Suprapubic skin (tissue), 4 donors: ENCODE results near the gene BORCS6. TPM values are rescaled to one million over a fixed set of nuclear protein-coding genes. Genes with fewer than 3 reads are reported as not detected.
"Not testable (repeated sequence)": the region's sequence is repeated elsewhere in the genome, so short reads cannot be mapped to it uniquely, and the experiment has no call there.

Source experiments
- DNase-seq, 2 donors: peaks; one replicate each; pipeline ENCODE4 v3.0.0-alpha.2; 2019; ENCODE audit warnings: low spot score in 2 of 2
- H3K27ac ChIP-seq: fragments of 200-600 bp; sonication (generic); one replicate; pipeline ENCODE4 v1.5.1; 2019
- H3K27me3 ChIP-seq: fragments of 200-600 bp; sonication (generic); one replicate; pipeline ENCODE4 v1.5.1; 2019
- H3K36me3 ChIP-seq: fragments of 200-600 bp; sonication (generic); one replicate; pipeline ENCODE4 v1.5.1; 2019
- H3K4me1 ChIP-seq: fragments of 200-600 bp; sonication (generic); one replicate; pipeline ENCODE4 v1.5.1; 2019
- H3K4me3 ChIP-seq: fragments of 200-600 bp; sonication (generic); one replicate; pipeline ENCODE4 v1.5.1; 2019; ENCODE audit warnings: mild to moderate bottlenecking
- H3K9me3 ChIP-seq: fragments of 200-600 bp; sonication (generic); one replicate; pipeline ENCODE4 v1.5.1; 2019
- CTCF ChIP-seq, 2 donors: fragments of 200-600 bp in 1 of 2; fragments of 450-650 bp in 1 of 2; sonication (generic) in 1 of 2; IDR thresholded peaks; one replicate each; pipeline ENCODE4 v1.5.1; 2016 to 2019; ENCODE audit warnings: antibody characterized with exemption in 2 of 2, mild to moderate bottlenecking in 1 of 2, moderate library complexity in 1 of 2
- EP300 ChIP-seq: sonication (generic); formaldehyde crosslinking; IDR thresholded peaks from one replicate; pipeline ENCODE4 v1.6.1; 2017; ENCODE audit warnings: antibody characterized with exemption
- POLR2A ChIP-seq, 2 donors: fragments of 450-650 bp; IDR thresholded peaks; one replicate each; pipeline ENCODE4 v1.6.1; 2017; ENCODE audit warnings: antibody characterized with exemption in 2 of 2, mild to moderate bottlenecking in 2 of 2, moderate library complexity in 2 of 2
- POLR2AphosphoS5 ChIP-seq, 3 donors: sonication (generic); formaldehyde crosslinking; IDR thresholded peaks; one replicate each; pipeline ENCODE4 v1.6.1; 2017; ENCODE audit warnings: antibody characterized with exemption in 3 of 3
- WGBS: methylation state at CpG from one replicate; pipeline ENCODE4 v1.1.5; 2018; 5-methylcytosine and 5-hydroxymethylcytosine counted together
- total RNA-seq, 4 donors: library from RNA; depleted of rRNA; stranded (reverse); fragments of >200 nt; gene quantifications; one replicate each; pipeline ENCODE4 v1.1.0, GENCODE V29; 2016

The BORCS6 gene
- total RNA-seq, 4 donors from 2014 or later = 8.1 to 10.6 (median 9.9) TPM

GRCh38 chr17:8220783-8221662 lies 31.0 kb upstream of the BORCS6 start:
- Histone ChIP-seq H3K36me3 (no peaks in the 10 kb centered on the region), H3K27me3 (no peaks in the 10 kb centered on the region), H3K27ac (peak overlapping the region; percentile 90), H3K9me3 (no peaks in the 10 kb centered on the region), H3K4me1 (peaks cover 23% of the 10 kb centered on the region), H3K4me3 (peak overlapping the region; percentile 59)
- TF ChIP-seq POLR2A (IDR thresholded peaks at IDR 0.05) = no peak
- peak in 2 of 3 donors; percentile 61 to 71 for TF ChIP-seq POLR2AphosphoS5 (IDR thresholded peaks at IDR 0.05)
- WGBS = under 1% methylated on average over 45 of the region's 45 CpGs
- DNase-seq = peak; percentile 92 to 94

GRCh38 chr17:8214000-8214399 lies 24.0 kb upstream of the BORCS6 start:
- H3K4me1 ChIP-seq, H3K9me3 ChIP-seq, H3K36me3 ChIP-seq, H3K27me3 ChIP-seq, H3K4me3 ChIP-seq, DNase-seq, H3K27ac ChIP-seq: not testable (repeated sequence)
- WGBS = 93% methylated on average over 15 of the region's 15 CpGs

GRCh38 chr17:8212312-8213180 lies 22.6 kb upstream of the BORCS6 start:
- TF ChIP-seq CTCF (IDR thresholded peaks at IDR 0.05) (no peak), POLR2AphosphoS5 (IDR thresholded peaks at IDR 0.05) (no peak), POLR2A (IDR thresholded peaks at IDR 0.05) (no peak), EP300 (no peak)
- Histone ChIP-seq H3K27ac (no peak overlapping the region), H3K4me1 (peaks cover 10% of the 10 kb centered on the region), H3K27me3 (no peaks in the 10 kb centered on the region), H3K36me3 (no peaks in the 10 kb centered on the region), H3K4me3 (no peak overlapping the region), H3K9me3 (no peaks in the 10 kb centered on the region)
- DNase-seq = no peak
- 81% methylated on average over 14 of the region's 14 CpGs for WGBS

GRCh38 chr17:8210761-8211458 lies 20.9 kb upstream of the BORCS6 start:
- TF ChIP-seq CTCF (IDR thresholded peaks at IDR 0.05) = no peak
- TF ChIP-seq POLR2A (IDR thresholded peaks at IDR 0.05) = no peak
- TF ChIP-seq EP300 = no peak
- TF ChIP-seq POLR2AphosphoS5 (IDR thresholded peaks at IDR 0.05) = no peak
- H3K9me3 ChIP-seq = no peaks in the 10 kb centered on the region
- peak overlapping the region; percentile 74 for H3K27ac ChIP-seq
- DNase-seq = no peak
- H3K4me3 ChIP-seq = peak overlapping the region; percentile 57
- 19% methylated on average over 22 of the region's 22 CpGs for WGBS
- H3K4me1 ChIP-seq = peaks cover 12% of the 10 kb centered on the region
- no peaks in the 10 kb centered on the region for H3K36me3 ChIP-seq
- H3K27me3 ChIP-seq = no peaks in the 10 kb centered on the region

- DNase-seq = peak; percentile 98
- WGBS = 3% methylated on average over 46 of the region's 46 CpGs
- H3K4me1 ChIP-seq = peaks cover 12% of the 10 kb centered on the region
- H3K36me3 ChIP-seq = no peaks in the 10 kb centered on the region
- H3K27ac ChIP-seq = peak within 1 kb of the TSS; percentile 74
- H3K27me3 ChIP-seq = no peaks in the 10 kb centered on the region
- TF ChIP-seq POLR2AphosphoS5 (IDR thresholded peaks at IDR 0.05) = peak in 1 of 3 donors; percentile 89
- no peak for TF ChIP-seq EP300
- H3K4me3 ChIP-seq = peak within 1 kb of the TSS; percentile 57
- H3K9me3 ChIP-seq = no peaks in the 10 kb centered on the region
Measured at GRCh38 chr17:8209907-8210760, 20.2 kb upstream of the BORCS6 start, which contains the start of gene AURKB. TSS of gene AURKB (minus strand) at chr17:8210575. CDS start at chr17:8210224, 351 bp downstream.

GRCh38 chr17:8206536-8206935 lies 16.6 kb upstream of the BORCS6 start:
- TF ChIP-seq EP300 (no peak), CTCF (IDR thresholded peaks at IDR 0.05) (no peak), POLR2AphosphoS5 (IDR thresholded peaks at IDR 0.05) (no peak), POLR2A (IDR thresholded peaks at IDR 0.05) (no peak)
- WGBS = 87% methylated on average over 12 of the region's 12 CpGs
- DNase-seq = no peak
- Histone ChIP-seq H3K27me3 (no peaks in the 10 kb centered on the region), H3K4me1 (peaks cover 12% of the 10 kb centered on the region), H3K27ac (no peak overlapping the region), H3K9me3 (no peaks in the 10 kb centered on the region), H3K4me3 (no peak overlapping the region), H3K36me3 (no peaks in the 10 kb centered on the region)
